HepG2 (cell line): ENCODE measurements around the gene CMIP. TPM values are rescaled to one million over a fixed set of nuclear protein-coding genes. Genes with fewer than 3 reads are reported as not detected.

ENCODE experiments used
- ATAD3A ChIP-seq: sonication (generic); formaldehyde crosslinking; IDR thresholded peaks from 2 replicates; pipeline ENCODE4 v1.4.0; 2020; ENCODE audit warnings: missing genetic modification reagents
- BORCS8-MEF2B ChIP-seq: sonication (generic); formaldehyde crosslinking; IDR thresholded peaks from 2 replicates; pipeline ENCODE4 v1.8.0; 2022; ENCODE audit warnings: mild to moderate bottlenecking, missing genetic modification reagents
- CBFB ChIP-seq: sonication (generic); formaldehyde crosslinking; IDR thresholded peaks from 2 replicates; pipeline ENCODE4 v1.4.0; 2020; ENCODE audit warnings: missing genetic modification reagents
- CBX1 ChIP-seq: IDR thresholded peaks from one replicate; pipeline ENCODE4 v1.6.1; 2016; ENCODE audit warnings: antibody characterized with exemption, low read depth
- GATAD1 ChIP-seq: IDR thresholded peaks from 2 replicates; pipeline ENCODE4 v1.6.1; 2016; ENCODE audit warnings: missing genetic modification reagents, missing compliant biosample characterization
- ISL2 ChIP-seq: sonication (generic); formaldehyde crosslinking; IDR thresholded peaks from 2 replicates; pipeline ENCODE4 v1.5.0; 2020; ENCODE audit warnings: missing genetic modification reagents
- KDM5B ChIP-seq: sonication (generic); formaldehyde crosslinking; IDR thresholded peaks from 2 replicates; pipeline ENCODE4 v1.4.0; 2020; ENCODE audit warnings: missing genetic modification reagents, mild to moderate bottlenecking, borderline replicate concordance
- MTF2 ChIP-seq: sonication (generic); formaldehyde crosslinking; IDR thresholded peaks from 2 replicates; pipeline ENCODE4 v1.5.0; 2020; ENCODE audit warnings: missing genetic modification reagents, borderline replicate concordance
- MXD4 ChIP-seq: IDR thresholded peaks from 2 replicates; pipeline ENCODE4 v1.6.1; 2016; ENCODE audit warnings: mild to moderate bottlenecking, missing biosample characterization, missing genetic modification reagents
- NFKB2 ChIP-seq: sonication (generic); formaldehyde crosslinking; IDR thresholded peaks from 2 replicates; pipeline ENCODE4 v1.4.0; 2020; ENCODE audit warnings: missing genetic modification reagents, borderline replicate concordance
- PITX1 ChIP-seq: sonication (generic); formaldehyde crosslinking; IDR thresholded peaks from 2 replicates; pipeline ENCODE4 v1.5.1; 2020; ENCODE audit warnings: mild to moderate bottlenecking, missing genetic modification reagents
- SIN3A ChIP-seq: IDR thresholded peaks from 2 replicates; pipeline ENCODE4 v1.6.1; 2011; ENCODE audit warnings: low read depth, mild to moderate bottlenecking, control low read depth, low read length, borderline replicate concordance
- SP4 ChIP-seq: sonication (generic); formaldehyde crosslinking; IDR thresholded peaks from 2 replicates; pipeline ENCODE4 v1.8.1; 2023; ENCODE audit warnings: mild to moderate bottlenecking, missing genetic modification reagents
- STAT5B ChIP-seq: sonication (generic); formaldehyde crosslinking; IDR thresholded peaks from 2 replicates; pipeline ENCODE4 v1.4.0; 2020; ENCODE audit warnings: missing genetic modification reagents
- ZMYM3 ChIP-seq: sonication (generic); formaldehyde crosslinking; IDR thresholded peaks from 2 replicates; pipeline ENCODE4 v1.5.1; 2020; ENCODE audit warnings: mild to moderate bottlenecking, missing genetic modification reagents
- ZNF12 ChIP-seq: sonication (generic); formaldehyde crosslinking; IDR thresholded peaks from 2 replicates; pipeline ENCODE4 v1.5.0; 2020; ENCODE audit warnings: missing genetic modification reagents
- ZNF124 ChIP-seq: sonication (generic); formaldehyde crosslinking; IDR thresholded peaks from 2 replicates; pipeline ENCODE4 v1.4.0; 2020; ENCODE audit warnings: missing genetic modification reagents
- ZNF383 ChIP-seq: sonication (generic); formaldehyde crosslinking; IDR thresholded peaks from 2 replicates; pipeline ENCODE4 v1.4.0; 2020; ENCODE audit warnings: missing genetic modification reagents, mild to moderate bottlenecking, borderline replicate concordance
- ZNF556 ChIP-seq: sonication (generic); formaldehyde crosslinking; IDR thresholded peaks from 2 replicates; pipeline ENCODE4 v1.4.0; 2020; ENCODE audit warnings: mild to moderate bottlenecking, missing genetic modification reagents, borderline replicate concordance
- ZNF562 ChIP-seq: sonication (generic); formaldehyde crosslinking; IDR thresholded peaks from 2 replicates; pipeline ENCODE4 v1.8.0; 2022; ENCODE audit warnings: missing genetic modification reagents, borderline replicate concordance
- ZNF605 ChIP-seq: sonication (generic); formaldehyde crosslinking; IDR thresholded peaks from 2 replicates; pipeline ENCODE4 v1.8.0; 2022; ENCODE audit warnings: mild to moderate bottlenecking, missing genetic modification reagents
- ZNF607 ChIP-seq: sonication (generic); formaldehyde crosslinking; IDR thresholded peaks from 2 replicates; pipeline ENCODE4 v1.5.1; 2020; ENCODE audit warnings: missing genetic modification reagents, mild to moderate bottlenecking, borderline replicate concordance
- ZNF614 ChIP-seq: IDR thresholded peaks from 2 replicates; pipeline ENCODE4 v1.6.1; 2018; ENCODE audit warnings: missing biosample characterization, missing genetic modification reagents, inconsistent platforms, borderline replicate concordance
- polyA plus RNA-seq, 8 experiments: library from polyadenylated mRNA; depleted of rRNA in 3 of 8; stranded (reverse) in 7 of 8; unstranded in 1 of 8; fragments of >200 nt; fragmentation: Illumina TruSeq in 4 of 8; extraction: Trizol in 4 of 8; gene quantifications; 2 replicates each; pipeline versions ENCODE4 v1.2.1 to v1.2.3, GENCODE V29; 2011 to 2016; ENCODE audit warnings: low read depth in 4 of 8, missing spikeins in 1 of 8, mixed read lengths in 1 of 8; ENCODE audit not compliant: insufficient read depth in 1 of 8
- total RNA-seq, 5 experiments: library from RNA; depleted of rRNA; stranded (reverse); fragments of >200 nt; fragmentation: Illumina TruSeq; extraction: Trizol; gene quantifications; 2 replicates each; pipeline ENCODE4 v1.2.3, GENCODE V29; 2016; ENCODE audit warnings: low read depth in 1 of 5
- TF ChIP-seq, protein P1 (sequence below): sonication (generic); formaldehyde crosslinking; IDR thresholded peaks from 2 replicates; pipeline ENCODE4 v1.4.0; 2020; ENCODE audit warnings: missing genetic modification reagents, borderline replicate concordance
- TF ChIP-seq, protein P2 (sequence below): sonication (generic); formaldehyde crosslinking; IDR thresholded peaks from 2 replicates; pipeline ENCODE4 v1.4.0; 2020; ENCODE audit warnings: mild to moderate bottlenecking, missing genetic modification reagents
- TF ChIP-seq, protein P3 (sequence below): sonication (generic); formaldehyde crosslinking; IDR thresholded peaks from 2 replicates; pipeline ENCODE4 v1.5.0; 2020; ENCODE audit warnings: mild to moderate bottlenecking, missing genetic modification reagents, moderate library complexity

CMIP gene
- total and polyA plus RNA-seq, 2 of the 13 experiments (the other 11 are each of a cell fraction or from before 2014, with no cell fraction given) = 10.9 to 18.1 TPM

DNA sequence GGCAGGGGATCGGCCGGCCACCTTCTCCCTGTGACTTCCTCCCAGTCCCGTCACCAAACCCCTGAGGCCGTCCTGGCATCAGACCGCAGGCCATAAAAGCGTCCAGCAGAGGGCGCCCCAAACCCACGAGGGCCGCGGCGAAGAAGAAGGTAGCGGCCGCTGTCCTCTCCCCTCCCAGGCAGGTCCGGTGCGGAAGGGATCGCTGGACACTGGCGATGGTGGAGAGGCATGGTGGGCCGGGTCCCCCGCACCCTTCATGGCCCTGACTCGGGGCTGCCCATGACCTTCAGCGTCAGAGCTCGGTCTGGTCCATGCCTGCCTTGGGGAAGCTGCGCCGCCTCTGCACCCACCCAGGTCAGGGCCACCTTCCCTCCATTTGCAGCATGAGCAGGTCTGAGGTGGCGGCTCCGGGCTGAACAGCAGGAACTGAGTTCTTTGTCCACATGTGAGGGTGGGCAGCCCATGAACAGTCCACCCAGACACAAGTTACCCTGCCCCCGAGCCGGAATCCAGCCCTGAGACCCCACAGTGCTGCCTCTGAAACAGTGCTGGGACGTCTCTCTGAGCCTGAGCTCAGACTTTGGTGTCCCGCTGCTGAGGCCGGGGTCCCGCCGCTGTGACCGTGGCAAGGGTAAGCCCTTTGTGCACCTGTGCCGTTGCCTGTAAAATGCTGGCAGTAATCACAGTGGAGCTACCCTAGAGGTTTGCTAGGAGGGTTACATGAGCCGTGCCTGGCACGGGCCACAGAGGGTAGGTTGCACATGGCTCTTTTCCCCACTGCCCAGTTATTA lies 40.8 kb upstream of the CMIP start (continued):
- TF ChIP-seq ZNF562 (CRISPR knock-in tag) (no peak), SP4 (peak; percentile 41; the same call in 1 of the 2 replicates), MXD4 (peak; percentile 73; the same call in 1 of the 2 replicates), PITX1 (peak; percentile 82; the same call in 1 of the 2 replicates), NFKB2 (CRISPR knock-in tag) (peak; percentile 91; the same call in 1 of the 2 replicates), ZNF556 (peak; percentile 92), GATAD1 (CRISPR knock-in tag) (no peak; the same call in 1 of the 2 replicates), ZNF383 (CRISPR knock-in tag) (0 out of 2 replicates have a peak, but pooled peaks have one; percentile 48), ATAD3A (CRISPR knock-in tag) (no peak), ISL2 (CRISPR knock-in tag) (peak; percentile 49; the same call in 1 of the 2 replicates), ZNF605 (peak; percentile 70), KDM5B (peak; percentile 93), STAT5B (no peak), ZNF124 (CRISPR knock-in tag) (peak; percentile 76; the same call in 1 of the 2 replicates), CBFB (CRISPR knock-in tag) (peak; percentile 90), ZNF614 (CRISPR knock-in tag) (peak; percentile 58; the same call in 1 of the 2 replicates), ZNF607 (CRISPR knock-in tag) (peak; percentile 82; the same call in 1 of the 2 replicates), BORCS8-MEF2B (peak; percentile 59; the same call in 1 of the 2 replicates), SIN3A (0 out of 2 replicates have a peak, but pooled peaks have one; percentile 23), MTF2 (CRISPR knock-in tag) (peak; percentile 96; the same call in 1 of the 2 replicates), ZNF12 (CRISPR knock-in tag) (peak; percentile 36; the same call in 1 of the 2 replicates), ZMYM3 (CRISPR knock-in tag) (peak; percentile 84; the same call in 1 of the 2 replicates), CBX1 (peak; percentile 24)
- TF ChIP-seq, protein P1, sequence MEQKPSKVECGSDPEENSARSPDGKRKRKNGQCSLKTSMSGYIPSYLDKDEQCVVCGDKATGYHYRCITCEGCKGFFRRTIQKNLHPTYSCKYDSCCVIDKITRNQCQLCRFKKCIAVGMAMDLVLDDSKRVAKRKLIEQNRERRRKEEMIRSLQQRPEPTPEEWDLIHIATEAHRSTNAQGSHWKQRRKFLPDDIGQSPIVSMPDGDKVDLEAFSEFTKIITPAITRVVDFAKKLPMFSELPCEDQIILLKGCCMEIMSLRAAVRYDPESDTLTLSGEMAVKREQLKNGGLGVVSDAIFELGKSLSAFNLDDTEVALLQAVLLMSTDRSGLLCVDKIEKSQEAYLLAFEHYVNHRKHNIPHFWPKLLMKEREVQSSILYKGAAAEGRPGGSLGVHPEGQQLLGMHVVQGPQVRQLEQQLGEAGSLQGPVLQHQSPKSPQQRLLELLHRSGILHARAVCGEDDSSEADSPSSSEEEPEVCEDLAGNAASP (CRISPR knock-in tag) = peak; percentile 78
- TF ChIP-seq, protein P2, sequence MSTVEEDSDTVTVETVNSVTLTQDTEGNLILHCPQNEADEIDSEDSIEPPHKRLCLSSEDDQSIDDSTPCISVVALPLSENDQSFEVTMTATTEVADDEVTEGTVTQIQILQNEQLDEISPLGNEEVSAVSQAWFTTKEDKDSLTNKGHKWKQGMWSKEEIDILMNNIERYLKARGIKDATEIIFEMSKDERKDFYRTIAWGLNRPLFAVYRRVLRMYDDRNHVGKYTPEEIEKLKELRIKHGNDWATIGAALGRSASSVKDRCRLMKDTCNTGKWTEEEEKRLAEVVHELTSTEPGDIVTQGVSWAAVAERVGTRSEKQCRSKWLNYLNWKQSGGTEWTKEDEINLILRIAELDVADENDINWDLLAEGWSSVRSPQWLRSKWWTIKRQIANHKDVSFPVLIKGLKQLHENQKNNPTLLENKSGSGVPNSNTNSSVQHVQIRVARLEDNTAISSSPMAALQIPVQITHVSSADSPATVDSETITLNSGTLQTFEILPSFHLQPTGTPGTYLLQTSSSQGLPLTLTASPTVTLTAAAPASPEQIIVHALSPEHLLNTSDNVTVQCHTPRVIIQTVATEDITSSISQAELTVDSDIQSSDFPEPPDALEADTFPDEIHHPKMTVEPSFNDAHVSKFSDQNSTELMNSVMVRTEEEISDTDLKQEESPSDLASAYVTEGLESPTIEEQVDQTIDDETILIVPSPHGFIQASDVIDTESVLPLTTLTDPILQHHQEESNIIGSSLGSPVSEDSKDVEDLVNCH (CRISPR knock-in tag) = no peak
- TF ChIP-seq, protein P3, sequence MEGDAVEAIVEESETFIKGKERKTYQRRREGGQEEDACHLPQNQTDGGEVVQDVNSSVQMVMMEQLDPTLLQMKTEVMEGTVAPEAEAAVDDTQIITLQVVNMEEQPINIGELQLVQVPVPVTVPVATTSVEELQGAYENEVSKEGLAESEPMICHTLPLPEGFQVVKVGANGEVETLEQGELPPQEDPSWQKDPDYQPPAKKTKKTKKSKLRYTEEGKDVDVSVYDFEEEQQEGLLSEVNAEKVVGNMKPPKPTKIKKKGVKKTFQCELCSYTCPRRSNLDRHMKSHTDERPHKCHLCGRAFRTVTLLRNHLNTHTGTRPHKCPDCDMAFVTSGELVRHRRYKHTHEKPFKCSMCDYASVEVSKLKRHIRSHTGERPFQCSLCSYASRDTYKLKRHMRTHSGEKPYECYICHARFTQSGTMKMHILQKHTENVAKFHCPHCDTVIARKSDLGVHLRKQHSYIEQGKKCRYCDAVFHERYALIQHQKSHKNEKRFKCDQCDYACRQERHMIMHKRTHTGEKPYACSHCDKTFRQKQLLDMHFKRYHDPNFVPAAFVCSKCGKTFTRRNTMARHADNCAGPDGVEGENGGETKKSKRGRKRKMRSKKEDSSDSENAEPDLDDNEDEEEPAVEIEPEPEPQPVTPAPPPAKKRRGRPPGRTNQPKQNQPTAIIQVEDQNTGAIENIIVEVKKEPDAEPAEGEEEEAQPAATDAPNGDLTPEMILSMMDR (CRISPR knock-in tag) = peak; percentile 100
